HepG2 (cell line): ENCODE data around the gene FLAD1. TPM values are rescaled to one million over a fixed set of nuclear protein-coding genes. Genes with fewer than 3 reads are reported as not detected.

ENCODE experiments used
- ATAC-seq: fragments of 200-7000 bp; cut with Tn5 transposase; 3 replicates; pipeline ENCODE4 v1.9.1; 2020; ENCODE audit warnings: mild to moderate bottlenecking, moderate library complexity
- BruUV-seq: library from RNA; stranded (reverse); fragments of 400-500 nt; replicated peaks from 2 replicates; lab custom pipeline; 2021; lab: Mats Ljungman, UMichigan
- CTCF ChIA-PET: fragments of 300-600 bp; formaldehyde crosslinking; extraction: SDS; loops from one replicate; lab custom pipeline; 2021; ENCODE audit warnings: low total read pairs, inconsistent platforms, low intra/inter-chr PET ratio; lab: Yijun Ruan, JAX
- POLR2A ChIA-PET: fragments of 350-600 bp; sonication (Branson Sonifier 250); formaldehyde crosslinking; loops from one replicate; lab custom pipeline; 2020; ENCODE audit warnings: antibody characterized with exemption, inconsistent platforms; lab: Yijun Ruan, JAX
- DNase-seq: peaks from one replicate; pipeline ENCODE4 v3.0.0-alpha.2; 2015; ENCODE audit warnings: low spot score
- FAIRE-seq: peaks from 3 replicates; lab custom pipeline; 2011; peaks lifted over from hg19 to GRCh38; lab: Jason Lieb, UNC
- H2AFZ ChIP-seq: one replicate; pipeline ENCODE4 v1.6.1; 2011; ENCODE audit warnings: low read length, inconsistent platforms
- H3K27ac ChIP-seq: fragments of 300-600 bp; 3 replicates; pipeline ENCODE4 v1.8.0; 2011; ENCODE audit warnings: mixed run types, mild to moderate bottlenecking, mixed read lengths, low read length, inconsistent platforms; ENCODE audit not compliant: insufficient read depth; ENCODE audit errors: extremely low read length
- H3K27me3 ChIP-seq, 2 experiments: fragments of 200-600 bp in 1 of 2; 2 replicates in 1 of 2; 3 replicates in 1 of 2; pipeline versions ENCODE4 v1.6.0 to v1.8.0; 2011; ENCODE audit warnings: low read length in 2 of 2, mild to moderate bottlenecking in 2 of 2, moderate library complexity in 2 of 2, inconsistent platforms in 1 of 2; ENCODE audit not compliant: insufficient read depth in 2 of 2, control insufficient read depth in 1 of 2
- H3K36me3 ChIP-seq, 2 experiments: fragments of 200-600 bp in 1 of 2; replicated peaks in 1 of 2; 2 replicates in 1 of 2; 3 replicates in 1 of 2; pipeline versions ENCODE4 v1.5.1 to v1.8.0; 2011; ENCODE audit warnings: low read length in 2 of 2, inconsistent platforms in 1 of 2; ENCODE audit not compliant: insufficient read depth in 2 of 2, control insufficient read depth in 1 of 2
- H3K4me1 ChIP-seq: 2 replicates; pipeline ENCODE4 v1.5.1; 2012; ENCODE audit warnings: low read length, inconsistent platforms; ENCODE audit not compliant: insufficient read depth
- H3K4me2 ChIP-seq: 2 replicates; pipeline ENCODE4 v1.6.0; 2011; ENCODE audit warnings: low read depth, low read length, inconsistent platforms
- H3K4me3 ChIP-seq, 3 experiments: fragments of 200-600 bp in 1 of 3; sonication (generic), shearing (Covaris generic) in 1 of 3; replicated peaks in 1 of 3; 2 replicates each; pipeline ENCODE4 v1.5.1; 2011 to 2016; ENCODE audit warnings: low read length in 3 of 3, inconsistent platforms in 2 of 3, low read depth in 2 of 3, mild to moderate bottlenecking in 2 of 3, control low read depth in 1 of 3, mixed read lengths in 1 of 3; ENCODE audit not compliant: insufficient read depth in 1 of 3
- H3K79me2 ChIP-seq: one replicate; pipeline ENCODE4 v1.6.1; 2011; ENCODE audit warnings: low read length, inconsistent platforms; ENCODE audit not compliant: insufficient read depth
- H3K9ac ChIP-seq: 2 replicates; pipeline ENCODE4 v1.6.0; 2011; ENCODE audit warnings: mild to moderate bottlenecking, low read depth, low read length, inconsistent platforms; ENCODE audit not compliant: insufficient read depth
- H3K9me3 ChIP-seq: 2 replicates; pipeline ENCODE4 v1.5.1; 2012; ENCODE audit warnings: mild to moderate bottlenecking, low read length
- H4K20me1 ChIP-seq: 2 replicates; pipeline ENCODE4 v1.6.0; 2011; ENCODE audit warnings: inconsistent platforms, mild to moderate bottlenecking, low read length, moderate library complexity; ENCODE audit not compliant: insufficient read depth
- ASH2L ChIP-seq: fragments of 300-600, 200-600 bp; sonication (generic); IDR thresholded peaks from 2 replicates; pipeline ENCODE4 v1.7.0; 2017; ENCODE audit warnings: low read depth, mild to moderate bottlenecking, moderate library complexity, mixed read lengths, low read length; ENCODE audit not compliant: insufficient read length
- CHD4 ChIP-seq: fragments of 200-600 bp; sonication (generic); IDR thresholded peaks from 2 replicates; pipeline ENCODE4 v1.7.0; 2017; ENCODE audit warnings: mild to moderate bottlenecking, low read length, borderline replicate concordance
- HOXA3 ChIP-seq: sonication (generic); formaldehyde crosslinking; IDR thresholded peaks from 2 replicates; pipeline ENCODE4 v1.5.0; 2020; ENCODE audit warnings: missing genetic modification reagents
- MED13 ChIP-seq: sonication (generic); formaldehyde crosslinking; IDR thresholded peaks from 2 replicates; pipeline ENCODE4 v1.5.0; 2020; ENCODE audit warnings: missing genetic modification reagents
- NCOA2 ChIP-seq: sonication (generic); formaldehyde crosslinking; IDR thresholded peaks from 2 replicates; pipeline ENCODE4 v1.8.0; 2022; ENCODE audit warnings: inconsistent platforms
- NFE2L2 ChIP-seq: fragments of 150-350 bp; IDR thresholded peaks from 2 replicates; pipeline ENCODE4 v1.6.1; 2014; ENCODE audit warnings: low read length
- POLR2A ChIP-seq, 2 experiments: IDR thresholded peaks; 2 replicates each; pipeline ENCODE4 v1.6.1; 2011; ENCODE audit warnings: low read depth in 2 of 2, low read length in 2 of 2, mild to moderate bottlenecking in 1 of 2, moderate library complexity in 1 of 2; ENCODE audit not compliant: insufficient read depth in 1 of 2
- SALL1 ChIP-seq: sonication (generic); formaldehyde crosslinking; IDR thresholded peaks from 2 replicates; pipeline ENCODE4 v1.8.0; 2022; ENCODE audit warnings: mild to moderate bottlenecking, missing genetic modification reagents
- ZBTB7B ChIP-seq: sonication (generic); formaldehyde crosslinking; IDR thresholded peaks from 2 replicates; pipeline ENCODE4 v1.4.0; 2020; ENCODE audit warnings: missing genetic modification reagents
- ZFYVE20 ChIP-seq: sonication (generic); formaldehyde crosslinking; IDR thresholded peaks from 2 replicates; pipeline ENCODE4 v1.8.0; 2023; ENCODE audit warnings: low read depth, mild to moderate bottlenecking, moderate library complexity, missing genetic modification reagents, borderline replicate concordance
- ZNF317 ChIP-seq: sonication (generic); formaldehyde crosslinking; IDR thresholded peaks from 2 replicates; pipeline ENCODE4 v1.5.0; 2020; ENCODE audit warnings: mild to moderate bottlenecking, missing genetic modification reagents
- ZNF589 ChIP-seq: sonication (generic); formaldehyde crosslinking; conservative IDR thresholded peaks from 2 replicates; pipeline ENCODE4 v1.8.0; 2022; ENCODE audit warnings: mild to moderate bottlenecking, moderate library complexity, missing genetic modification reagents
- ZNF615 ChIP-seq: sonication (generic); formaldehyde crosslinking; IDR thresholded peaks from 2 replicates; pipeline ENCODE4 v1.5.0; 2020; ENCODE audit warnings: mild to moderate bottlenecking, missing genetic modification reagents, borderline replicate concordance
- WGBS: methylation state at CpG from one replicate; pipeline ENCODE4 v1.1.6; 2017; ENCODE audit warnings: low lambda C conversion rate; 5-methylcytosine and 5-hydroxymethylcytosine counted together
- in situ Hi-C: cut with HindIII; loops from 2 replicates; pipeline ENCODE4 v1.10.0; 2017; ENCODE audit warnings: low pct_unique_long_range_greater_than_20kb; ENCODE audit not compliant: extremely low pct_ligation_motif_present
- intact Hi-C: fragments of 100-400 bp; cut with micrococcal nuclease; formaldehyde crosslinking; loops from one replicate; pipeline ENCODE4 v1.10.0; 2022; ENCODE audit not compliant: unreplicated experiment
- polyA plus RNA-seq, 8 experiments: library from polyadenylated mRNA; depleted of rRNA in 3 of 8; stranded (reverse) in 7 of 8; unstranded in 1 of 8; fragments of >200 nt; fragmentation: Illumina TruSeq in 4 of 8; extraction: Trizol in 4 of 8; gene quantifications; 2 replicates each; pipeline versions ENCODE4 v1.2.1 to v1.2.3, GENCODE V29; 2011 to 2016; ENCODE audit warnings: low read depth in 4 of 8, missing spikeins in 1 of 8, mixed read lengths in 1 of 8; ENCODE audit not compliant: insufficient read depth in 1 of 8
- total RNA-seq, 5 experiments: library from RNA; depleted of rRNA; stranded (reverse); fragments of >200 nt; fragmentation: Illumina TruSeq; extraction: Trizol; gene quantifications; 2 replicates each; pipeline ENCODE4 v1.2.3, GENCODE V29; 2016; ENCODE audit warnings: low read depth in 1 of 5
- TF ChIP-seq, protein P1 (sequence below): sonication (generic); formaldehyde crosslinking; IDR thresholded peaks from 2 replicates; pipeline ENCODE4 v1.5.0; 2020; ENCODE audit warnings: mild to moderate bottlenecking, missing genetic modification reagents, borderline replicate concordance
- TF ChIP-seq, protein P2 (sequence below): sonication (generic); formaldehyde crosslinking; IDR thresholded peaks from 2 replicates; pipeline ENCODE4 v1.5.1; 2020; ENCODE audit warnings: mild to moderate bottlenecking, moderate library complexity, missing genetic modification reagents

FLAD1 gene
- total and polyA plus RNA-seq, 2 of the 13 experiments (the other 11 are each of a cell fraction or from before 2014, with no cell fraction given), result 25.9 to 32.8 TPM

DNA sequence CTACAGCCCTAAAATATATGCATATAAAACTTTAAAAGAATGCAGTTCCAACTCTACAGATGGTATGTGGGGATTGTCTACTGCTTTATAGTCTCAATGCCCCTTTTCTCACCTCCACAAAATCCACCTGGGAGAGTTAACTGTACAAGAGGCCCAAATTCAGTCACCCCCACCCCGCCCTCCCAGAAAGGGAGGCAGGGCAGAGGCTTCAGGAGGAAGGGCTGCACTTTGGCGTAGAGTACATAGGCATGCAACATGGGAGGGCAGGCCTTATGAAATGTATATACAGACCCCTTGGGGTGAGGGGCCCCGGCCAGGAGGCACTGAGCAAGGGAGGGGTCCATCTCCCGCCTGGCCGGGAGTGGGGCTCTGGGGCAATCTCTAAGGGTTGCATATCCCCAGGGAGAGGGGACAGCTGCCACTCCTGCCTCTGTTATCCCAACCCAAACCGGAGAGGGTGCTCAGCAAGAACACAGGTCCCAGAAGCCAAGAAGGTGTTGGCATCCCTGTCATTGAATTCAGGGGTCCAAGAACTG, 20.3 kb upstream of the FLAD1 start:
- H3K27ac ChIP-seq, result peak overlapping the region; percentile 96
- H3K27me3 ChIP-seq, result no peaks in the 10 kb centered on the region; a peak in 1 of 5 replicates
- ATAC-seq, result no peak
- H3K9me3 ChIP-seq, result no peaks in the 10 kb centered on the region
- peak overlapping the region; percentile 97 for H3K9ac ChIP-seq
- in situ Hi-C loops, result loop anchor here (5.0 kb wide), 1 partner anchor 34 kb away; no protein-coding TSS in a partner anchor
- peaks cover 48% of the 10 kb centered on the region for H3K4me1 ChIP-seq
- peaks cover 24 to 59% of the 10 kb centered on the region in 2 experiments for H3K36me3 ChIP-seq
- intact Hi-C loops, result no loop called here
- ChIA-PET POLR2A (interaction anchor here (8.3 kb wide), 1 partner anchor 10 kb away, joined by 148 read pairs; the partner anchor contains the start of genes CKS1B and SHC1), CTCF (interaction anchor here (1.2 to 3.7 kb wide), 3 partner anchors 10 to 55 kb away, joined by 3 to 24 read pairs (median 4); no protein-coding TSS in a partner anchor)
- H4K20me1 ChIP-seq, result no peaks in the 10 kb centered on the region
- no peak for FAIRE-seq
- H3K4me2 ChIP-seq, result peak overlapping the region; percentile 92
- DNase-seq, result no peak
- no TSS peak for BruUV-seq
- no peak for TF ChIP-seq ZNF615
- no peak for TF ChIP-seq NFE2L2
- TF ChIP-seq NCOA2 (CRISPR knock-in tag), result no peak
- TF ChIP-seq ZNF589, result no peak
- TF ChIP-seq SALL1 (CRISPR knock-in tag), result no peak
- no peak for TF ChIP-seq MED13 (CRISPR knock-in tag)
- no peak for TF ChIP-seq ZNF317 (CRISPR knock-in tag)
- no peak for TF ChIP-seq ZFYVE20 (CRISPR knock-in tag)
- H3K79me2 ChIP-seq, result peaks cover 20% of the 10 kb centered on the region
- H2AFZ ChIP-seq, result no peak overlapping the region
- WGBS, result 83% methylated on average over 4 of the region's 6 CpGs
- peak overlapping the region; percentile 72 to 87 (median 80); a peak in 5 of 6 replicates for H3K4me3 ChIP-seq

DNA sequence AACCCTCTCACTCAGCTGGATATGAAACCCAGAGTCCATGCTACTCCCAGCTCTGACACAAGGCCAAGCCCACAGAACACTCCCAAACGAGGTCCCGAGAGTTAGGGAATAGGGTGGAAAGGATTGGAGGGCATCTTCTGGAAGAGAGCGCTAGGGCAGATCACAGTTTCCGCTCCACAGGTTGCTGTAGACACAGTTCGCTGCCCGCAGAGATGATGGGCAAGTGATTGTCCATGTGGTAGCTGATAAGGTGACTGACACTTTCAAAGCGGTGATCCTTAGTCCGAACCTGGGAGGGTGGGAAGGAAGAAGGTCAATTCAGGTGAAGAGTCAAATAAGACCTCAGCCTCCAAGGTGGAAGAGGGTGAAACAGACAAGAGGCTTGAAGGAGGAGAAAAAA, 19.5 kb upstream of the FLAD1 start:
- in situ Hi-C loops, result loop anchor here (5.0 kb wide), 1 partner anchor 34 kb away; no protein-coding TSS in a partner anchor
- no peak overlapping the region for H2AFZ ChIP-seq
- no peaks in the 10 kb centered on the region for H3K9me3 ChIP-seq
- intact Hi-C loops, result no loop called here
- FAIRE-seq (no peak), ATAC-seq (no peak), DNase-seq (no peak)
- no TSS peak for BruUV-seq
- ChIA-PET CTCF (interaction anchor here (3.7 kb wide), 1 partner anchor 54 kb away, joined by 24 read pairs; no protein-coding TSS in a partner anchor), POLR2A (interaction anchor here (2.0 to 8.3 kb wide), 2 partner anchors 10 to 20 kb away, joined by 5 to 148 read pairs; partner anchors contain the start of genes CKS1B and SHC1)
- H3K36me3 ChIP-seq, result peaks cover 26 to 64% of the 10 kb centered on the region in 2 experiments
- 94% methylated on average over 8 of the region's 8 CpGs for WGBS
- no peak overlapping the region for H3K4me3 ChIP-seq
- H3K27me3 ChIP-seq, result no peaks in the 10 kb centered on the region; a peak in 1 of 5 replicates
- TF ChIP-seq, protein P1, sequence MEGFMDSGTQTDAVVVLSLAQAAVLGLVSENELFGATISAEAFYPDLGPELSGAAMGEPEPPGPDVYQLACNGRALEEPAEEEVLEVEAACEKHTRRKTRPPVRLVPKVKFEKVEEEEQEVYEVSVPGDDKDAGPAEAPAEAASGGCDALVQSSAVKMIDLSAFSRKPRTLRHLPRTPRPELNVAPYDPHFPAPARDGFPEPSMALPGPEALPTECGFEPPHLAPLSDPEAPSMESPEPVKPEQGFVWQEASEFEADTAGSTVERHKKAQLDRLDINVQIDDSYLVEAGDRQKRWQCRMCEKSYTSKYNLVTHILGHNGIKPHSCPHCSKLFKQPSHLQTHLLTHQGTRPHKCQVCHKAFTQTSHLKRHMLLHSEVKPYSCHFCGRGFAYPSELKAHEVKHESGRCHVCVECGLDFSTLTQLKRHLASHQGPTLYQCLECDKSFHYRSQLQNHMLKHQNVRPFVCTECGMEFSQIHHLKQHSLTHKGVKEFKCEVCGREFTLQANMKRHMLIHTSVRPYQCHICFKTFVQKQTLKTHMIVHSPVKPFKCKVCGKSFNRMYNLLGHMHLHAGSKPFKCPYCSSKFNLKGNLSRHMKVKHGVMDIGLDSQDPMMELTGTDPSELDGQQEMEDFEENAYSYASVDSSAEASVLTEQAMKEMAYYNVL (CRISPR knock-in tag), result no peak
- TF ChIP-seq HOXA3 (CRISPR knock-in tag) (no peak), POLR2A (IDR thresholded peaks at IDR 0.05; ENCODE audit: insufficient read depth in 1 of 2, low read depth in 2 of 2, low read length in 2 of 2) (peak in 1 of 2 experiments; percentile 9; a peak in 1 of 4 replicates), ZFYVE20 (CRISPR knock-in tag) (no peak), CHD4 (no peak), ASH2L (no peak), ZBTB7B (CRISPR knock-in tag) (no peak)
- TF ChIP-seq, protein P2, sequence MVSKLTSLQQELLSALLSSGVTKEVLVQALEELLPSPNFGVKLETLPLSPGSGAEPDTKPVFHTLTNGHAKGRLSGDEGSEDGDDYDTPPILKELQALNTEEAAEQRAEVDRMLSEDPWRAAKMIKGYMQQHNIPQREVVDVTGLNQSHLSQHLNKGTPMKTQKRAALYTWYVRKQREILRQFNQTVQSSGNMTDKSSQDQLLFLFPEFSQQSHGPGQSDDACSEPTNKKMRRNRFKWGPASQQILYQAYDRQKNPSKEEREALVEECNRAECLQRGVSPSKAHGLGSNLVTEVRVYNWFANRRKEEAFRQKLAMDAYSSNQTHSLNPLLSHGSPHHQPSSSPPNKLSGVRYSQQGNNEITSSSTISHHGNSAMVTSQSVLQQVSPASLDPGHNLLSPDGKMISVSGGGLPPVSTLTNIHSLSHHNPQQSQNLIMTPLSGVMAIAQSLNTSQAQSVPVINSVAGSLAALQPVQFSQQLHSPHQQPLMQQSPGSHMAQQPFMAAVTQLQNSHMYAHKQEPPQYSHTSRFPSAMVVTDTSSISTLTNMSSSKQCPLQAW, result no peak
- no peaks in the 10 kb centered on the region for H4K20me1 ChIP-seq
- no peak overlapping the region for H3K9ac ChIP-seq
- H3K4me2 ChIP-seq, result no peak overlapping the region
- H3K4me1 ChIP-seq, result peaks cover 53% of the 10 kb centered on the region
- peaks cover 28% of the 10 kb centered on the region for H3K79me2 ChIP-seq
- peak overlapping the region; percentile 44 for H3K27ac ChIP-seq
